ENCODE results near the gene DDAH2.

The DDAH2 gene

GRCh38 chr6:31690231-31691077, 38.6 kb downstream of the DDAH2 start:
- DNase-seq (ENCODE audit: low read depth), result no peak

DNA sequence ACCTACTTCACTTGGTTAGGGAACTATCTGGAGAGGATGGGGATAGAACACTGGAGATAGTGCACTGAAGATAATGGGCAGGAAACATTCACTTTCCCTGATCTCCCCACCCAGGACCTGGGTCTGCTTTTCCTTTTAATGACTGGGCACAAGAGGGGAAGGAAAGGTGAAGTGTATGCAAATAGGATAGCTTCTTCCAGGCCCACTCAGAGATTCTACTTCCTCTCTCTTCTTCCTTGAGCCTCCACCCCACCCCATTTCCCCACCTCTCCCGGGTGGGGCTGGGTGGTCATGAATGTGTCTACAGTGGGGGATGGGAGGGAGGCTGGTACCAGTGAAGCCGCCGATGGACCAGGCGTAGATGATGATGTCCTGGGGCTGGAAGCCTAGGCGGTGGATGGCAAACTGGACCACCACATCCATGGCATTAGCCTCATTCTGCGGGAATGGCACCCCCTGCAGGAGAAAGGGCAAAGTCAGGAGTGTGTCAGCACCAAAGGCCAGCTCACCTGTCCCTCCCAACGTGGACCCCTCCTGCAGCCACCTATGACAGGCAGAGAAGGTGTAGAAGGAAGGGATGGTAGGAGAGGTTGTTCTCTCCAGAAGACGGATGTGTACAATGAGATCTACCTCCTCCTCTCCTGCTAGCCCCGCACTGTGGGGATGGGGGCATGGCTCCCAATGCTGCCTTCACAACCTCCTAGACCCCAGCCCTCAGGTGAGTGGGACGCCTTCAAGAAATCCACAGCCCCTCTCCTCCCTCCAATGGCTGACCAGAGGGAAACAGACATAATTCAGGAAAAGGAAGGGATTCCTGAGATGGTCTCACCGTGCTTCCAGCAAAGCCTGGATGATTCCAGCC, 39.6 kb downstream of the DDAH2 start:
- DNase-seq (ENCODE audit: low read depth), result no peak

DNA sequence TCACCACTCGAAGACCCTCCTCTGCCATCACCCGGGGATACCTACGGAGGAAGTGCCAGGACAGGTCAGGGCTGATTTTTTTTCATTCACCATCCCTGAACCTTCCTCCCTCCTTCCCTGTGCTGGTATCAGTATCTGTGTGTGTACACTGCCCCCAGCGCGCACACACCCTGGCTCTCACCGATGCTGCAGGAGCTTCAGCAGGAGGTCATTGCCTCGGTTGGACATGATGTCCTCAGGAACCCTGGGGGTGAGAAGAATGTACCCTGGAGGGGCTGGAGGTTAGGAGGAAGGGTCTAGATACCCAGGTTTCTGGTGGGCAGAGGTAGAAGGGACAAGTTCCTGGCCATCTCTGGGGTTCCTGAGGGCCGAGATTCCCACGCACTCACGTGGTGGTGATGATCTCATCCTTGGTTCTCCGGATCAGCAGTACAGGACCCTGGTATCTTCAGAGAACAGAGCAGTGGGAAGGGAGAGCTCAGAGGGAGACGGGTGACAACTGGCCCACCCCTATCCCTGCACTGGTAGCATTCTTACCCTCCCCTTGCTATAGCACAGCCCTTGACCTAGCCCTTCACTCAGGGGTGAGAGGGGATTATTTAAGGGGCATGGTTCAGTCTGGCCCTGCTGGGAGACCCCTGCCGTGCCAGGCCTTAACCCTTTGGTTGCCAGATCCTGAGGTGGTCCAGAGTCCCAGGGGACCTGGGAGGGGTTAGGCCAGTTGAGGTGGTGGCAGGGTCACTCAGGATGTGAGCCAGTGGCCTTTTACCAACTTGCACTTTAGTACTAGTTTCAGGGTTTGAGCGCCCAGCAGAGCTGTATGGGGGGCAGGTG, 41.0 kb downstream of the DDAH2 start:
- no peak for DNase-seq (ENCODE audit: low read depth)

DNA sequence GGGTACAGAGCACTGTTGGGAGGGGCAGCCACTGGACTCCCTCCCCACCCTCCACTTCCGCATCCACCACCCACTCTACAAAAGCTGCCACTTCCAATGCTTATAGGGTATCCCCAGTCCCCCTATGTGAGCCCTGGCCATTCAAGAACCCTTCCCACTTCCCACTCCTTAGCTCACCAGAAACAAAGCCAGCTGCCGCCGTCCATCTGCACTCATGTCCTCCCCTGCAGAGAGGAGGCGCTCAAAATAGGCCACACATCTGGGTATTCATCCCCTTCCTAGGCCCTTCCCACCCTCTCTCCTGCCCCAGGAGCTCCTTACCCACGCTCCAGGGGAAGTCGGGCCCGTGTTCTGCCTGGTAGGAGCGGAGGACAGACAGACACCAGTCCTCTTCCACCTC, 41.8 kb downstream of the DDAH2 start:
- no peak for DNase-seq (ENCODE audit: low read depth)

GRCh38 chr6:31686483-31686882, 42.6 kb downstream of the DDAH2 start:
- DNase-seq (ENCODE audit: low read depth), result no peak

DNA sequence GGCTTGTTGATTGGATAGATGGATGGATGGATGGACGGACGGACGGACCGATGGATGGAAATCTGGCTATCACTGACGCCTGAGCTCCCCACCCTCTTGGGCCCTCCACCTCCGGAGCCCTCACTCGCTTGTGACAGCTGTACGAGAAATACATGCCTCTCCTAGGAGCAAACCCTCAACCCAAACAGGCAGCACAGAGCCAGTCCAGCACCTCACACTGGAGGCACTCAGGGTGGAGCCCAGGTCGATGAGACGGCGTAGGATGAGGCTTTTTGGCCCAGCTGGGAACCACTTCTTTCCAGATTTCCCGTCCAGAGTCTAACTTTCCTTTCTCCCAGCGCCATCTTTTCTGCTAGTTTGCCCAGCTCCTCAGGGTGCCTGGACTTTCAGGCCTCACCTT, 45.5 kb downstream of the DDAH2 start:
- DNase-seq (ENCODE audit: low read depth), result no peak

GRCh38 chr6:31681135-31681671, 47.9 kb downstream of the DDAH2 start:
- DNase-seq (ENCODE audit: low read depth), result no peak

GRCh38 chr6:31680226-31681134, 48.6 kb downstream of the DDAH2 start, which contains the start of gene LY6G5C:
Gene LY6G5C (minus strand): TSS chr6:31681067. CDS start chr6:31680373, 694 bp downstream.
- peak; percentile 74 for DNase-seq (ENCODE audit: low read depth)

- no peak for DNase-seq (ENCODE audit: low read depth)
These were observed 51.1 kb downstream of the DDAH2 start for GRCh38 chr6:31677955-31678354.
